GM13976 (cell line): ENCODE results near the gene ABLIM1.

Experiments
- DNase-seq: peaks from one replicate; pipeline ENCODE4 v3.0.0; 2012; ENCODE audit warnings: low spot score
- in situ Hi-C: fragments of 300-500 bp; cut with MboI; formaldehyde crosslinking; loops from one replicate; pipeline ENCODE4 v1.12.0; 2022; ENCODE audit warnings: low sequenced_read_pairs, mixed read lengths, inconsistent platforms; ENCODE audit not compliant: unreplicated experiment
- TF ChIP-seq, protein P1 (sequence below): IDR thresholded peaks from 2 replicates; pipeline ENCODE4 v1.5.1; 2012; ENCODE audit warnings: borderline replicate concordance, mild to moderate bottlenecking; ENCODE audit not compliant: insufficient read depth; ENCODE audit errors: extremely low read depth, missing control alignments, control extremely low read depth

Gene ABLIM1

GRCh38 chr10:114541081-114541796 is 116.8 kb downstream of the ABLIM1 start:
- DNase-seq, result no peak
- in situ Hi-C loops, result loop anchor here (10.0 kb wide), 2 partner anchors 66 to 236 kb away; no protein-coding TSS in a partner anchor
- TF ChIP-seq, protein P1, sequence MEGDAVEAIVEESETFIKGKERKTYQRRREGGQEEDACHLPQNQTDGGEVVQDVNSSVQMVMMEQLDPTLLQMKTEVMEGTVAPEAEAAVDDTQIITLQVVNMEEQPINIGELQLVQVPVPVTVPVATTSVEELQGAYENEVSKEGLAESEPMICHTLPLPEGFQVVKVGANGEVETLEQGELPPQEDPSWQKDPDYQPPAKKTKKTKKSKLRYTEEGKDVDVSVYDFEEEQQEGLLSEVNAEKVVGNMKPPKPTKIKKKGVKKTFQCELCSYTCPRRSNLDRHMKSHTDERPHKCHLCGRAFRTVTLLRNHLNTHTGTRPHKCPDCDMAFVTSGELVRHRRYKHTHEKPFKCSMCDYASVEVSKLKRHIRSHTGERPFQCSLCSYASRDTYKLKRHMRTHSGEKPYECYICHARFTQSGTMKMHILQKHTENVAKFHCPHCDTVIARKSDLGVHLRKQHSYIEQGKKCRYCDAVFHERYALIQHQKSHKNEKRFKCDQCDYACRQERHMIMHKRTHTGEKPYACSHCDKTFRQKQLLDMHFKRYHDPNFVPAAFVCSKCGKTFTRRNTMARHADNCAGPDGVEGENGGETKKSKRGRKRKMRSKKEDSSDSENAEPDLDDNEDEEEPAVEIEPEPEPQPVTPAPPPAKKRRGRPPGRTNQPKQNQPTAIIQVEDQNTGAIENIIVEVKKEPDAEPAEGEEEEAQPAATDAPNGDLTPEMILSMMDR, result no peak

DNA sequence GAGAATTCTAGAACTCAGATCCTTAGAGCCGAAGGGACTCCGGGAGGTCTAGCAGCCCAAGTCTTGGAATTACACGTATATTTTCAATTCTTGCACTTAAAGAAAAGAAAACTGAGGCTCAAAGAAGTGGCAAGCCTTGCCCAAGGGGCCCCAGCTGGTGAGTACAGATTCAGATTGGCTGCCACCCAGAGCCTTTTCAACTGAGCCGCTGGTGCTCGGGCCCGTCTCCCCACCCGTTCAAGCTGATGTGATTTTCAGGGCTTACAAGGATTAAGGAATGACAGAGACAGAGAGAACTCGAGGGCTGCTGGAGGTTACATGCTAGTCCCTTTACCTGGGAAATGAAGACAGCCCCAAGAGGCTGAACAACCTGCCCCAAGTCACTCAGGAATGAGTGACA is 117.8 kb downstream of the ABLIM1 start:
- TF ChIP-seq, protein P1, result no peak
- in situ Hi-C loops, result loop anchor here (10.0 kb wide), 2 partner anchors 65 to 235 kb away; no protein-coding TSS in a partner anchor
- DNase-seq, result no peak

DNA sequence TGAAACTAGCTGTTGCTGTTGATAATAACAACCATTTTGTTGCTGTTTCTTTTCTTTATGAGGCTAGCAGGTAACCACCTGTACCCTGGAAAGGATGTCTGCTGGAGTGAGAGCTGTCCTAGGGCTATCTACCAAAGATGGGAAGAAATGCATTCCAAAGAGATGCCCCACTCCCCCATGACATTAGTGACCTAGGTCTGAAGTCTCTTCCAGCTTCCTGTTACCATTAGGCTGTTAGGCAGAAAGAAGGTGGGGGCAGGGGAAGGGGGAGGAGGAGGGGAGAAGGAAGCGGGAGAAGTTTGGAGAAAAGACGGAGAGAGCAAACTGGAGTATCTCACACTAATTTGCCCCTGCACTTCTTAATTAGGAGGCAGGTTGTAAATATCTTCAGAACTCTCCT is 118.5 kb downstream of the ABLIM1 start:
- TF ChIP-seq, protein P1, result no peak
- DNase-seq, result no peak
- in situ Hi-C loops, result loop anchor here (10.0 kb wide), 2 partner anchors 65 to 235 kb away; no protein-coding TSS in a partner anchor

DNA sequence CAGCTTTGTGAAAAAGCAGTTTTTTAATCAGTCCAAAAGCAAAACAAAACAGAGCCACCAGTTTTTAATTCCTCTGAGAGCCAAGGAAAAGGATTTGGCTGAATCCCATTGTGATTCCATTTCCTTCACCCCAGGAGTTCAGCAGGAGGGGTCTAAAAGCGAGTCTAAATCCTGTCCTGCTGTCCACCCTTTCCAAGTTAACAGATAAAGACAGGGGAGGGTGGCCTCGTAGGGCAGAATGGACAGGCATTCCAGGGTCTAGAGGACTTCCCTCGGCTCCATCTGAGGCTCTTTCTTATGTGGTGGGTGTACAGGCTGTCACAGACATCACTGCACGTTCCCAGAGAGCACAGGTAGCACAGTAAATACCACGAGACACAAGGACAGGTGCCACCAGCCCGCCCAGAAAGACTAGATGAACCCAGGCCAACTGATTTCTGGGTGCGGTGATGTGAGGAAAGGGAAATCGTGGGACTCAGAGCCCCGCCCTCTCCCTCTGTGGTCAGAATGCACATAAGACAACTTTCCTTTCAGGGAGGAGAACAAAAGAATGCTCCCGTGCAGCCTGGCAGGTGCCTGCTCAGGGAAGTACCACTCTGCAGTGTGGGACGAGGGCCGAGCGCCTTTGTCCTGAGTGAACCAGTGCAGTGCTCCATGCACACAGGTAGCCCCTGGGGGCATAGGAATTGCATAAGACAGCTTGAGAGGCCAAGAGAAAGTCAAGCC is 119.7 kb downstream of the ABLIM1 start:
- in situ Hi-C loops, result no loop called here
- no peak for DNase-seq
- TF ChIP-seq, protein P1, result no peak

- TF ChIP-seq, protein P1, result no peak
- DNase-seq, result no peak
- in situ Hi-C loops, result no loop called here
Measured at GRCh38 chr10:114537736-114538135, 120.3 kb downstream of the ABLIM1 start.

DNA sequence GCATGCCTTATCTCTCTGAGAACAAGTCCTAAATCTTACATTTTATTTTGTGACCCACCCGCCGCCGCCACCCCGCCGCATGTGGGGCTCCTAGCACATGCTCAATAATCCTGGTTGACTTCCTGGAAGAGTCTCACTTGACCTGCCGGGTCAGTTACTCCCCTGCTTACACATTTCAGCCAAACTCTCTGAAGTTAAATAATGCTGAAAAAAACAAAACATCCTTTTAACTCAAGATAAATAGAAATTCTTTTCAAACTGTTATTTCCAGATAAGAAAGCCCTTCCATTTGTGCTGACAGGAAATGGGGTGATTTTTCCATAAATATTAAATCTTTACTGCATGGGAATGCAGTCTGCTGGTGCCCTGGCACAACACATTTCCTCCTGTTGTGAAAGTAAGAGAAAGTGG is 123.5 kb downstream of the ABLIM1 start:
- no peak for DNase-seq
- TF ChIP-seq, protein P1, result no peak
- in situ Hi-C loops, result no loop called here
